ENCODE measurements around the gene PLA2G4B. TPM values are rescaled to one million over a fixed set of nuclear protein-coding genes. Genes with fewer than 3 reads are reported as not detected.

PLA2G4B gene
- total RNA-seq, 1 experiment from 2014 or later = not detected

DNA sequence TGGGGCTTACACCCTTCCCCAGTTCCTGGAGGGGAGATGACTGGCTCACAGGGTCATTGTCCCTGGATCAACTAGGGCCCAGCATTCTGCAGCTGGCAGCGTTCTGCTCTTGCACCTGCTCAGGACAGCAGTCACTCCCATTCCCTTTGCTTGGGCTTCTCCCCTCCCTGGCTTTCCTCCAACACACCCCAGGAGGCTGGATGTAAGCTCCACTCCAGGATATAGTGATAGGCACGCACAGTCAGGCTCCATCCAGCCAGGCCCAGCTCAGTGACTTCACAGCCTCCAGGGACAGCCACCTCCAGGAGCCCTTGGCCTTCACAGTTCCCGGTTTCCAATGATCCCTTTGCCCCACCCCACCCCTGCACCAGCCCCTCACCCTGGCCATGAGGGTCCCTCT, 53.3 kb downstream of the PLA2G4B start:
- in situ Hi-C loops (cut with HindIII; ENCODE audit: low pct_unique_long_range_greater_than_20kb, low sequenced_read_pairs) = no loop called here
- DNase-seq (ENCODE audit: low read depth) = no peak

DNA sequence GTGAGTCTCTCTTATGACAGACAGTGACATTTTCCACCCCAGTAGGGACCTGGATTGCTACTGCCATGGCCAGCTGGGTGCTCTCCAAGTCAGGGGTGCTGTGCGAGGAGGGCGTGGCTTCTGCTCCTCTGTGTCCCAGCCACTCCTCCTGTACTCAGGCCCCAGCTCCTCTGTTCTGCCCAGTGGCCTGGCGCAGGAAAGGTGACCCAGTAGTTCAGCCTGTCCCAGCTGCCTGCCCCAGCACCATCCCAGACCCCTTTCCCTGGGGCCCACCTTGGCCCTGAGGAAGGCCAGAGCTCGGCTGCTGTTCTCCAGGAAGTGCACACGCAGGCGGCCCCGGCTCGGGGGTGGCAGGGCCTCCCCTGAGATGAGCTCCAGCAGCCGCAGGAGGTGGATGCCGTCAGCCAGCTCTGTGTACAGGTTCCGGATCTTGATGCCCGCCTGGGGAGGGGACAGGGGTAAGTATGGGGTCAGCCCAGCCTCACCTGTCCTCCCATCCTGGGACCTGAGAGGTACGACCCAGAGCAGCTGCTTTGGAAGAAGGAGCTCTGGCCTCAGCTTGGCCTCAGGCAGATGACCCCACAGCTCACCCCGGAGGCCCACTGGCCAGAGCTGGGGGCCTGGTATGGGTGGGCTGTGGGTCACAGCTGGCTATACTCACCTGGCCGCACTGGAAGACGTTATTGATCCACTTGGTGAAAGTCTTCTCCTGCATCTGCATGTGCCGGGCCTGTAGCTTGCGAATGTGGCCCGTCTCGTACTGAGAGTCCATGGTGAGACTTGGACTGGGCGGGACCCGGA, 54.2 kb downstream of the PLA2G4B start:
- peak; percentile 7 for DNase-seq (ENCODE audit: low read depth)

DNA sequence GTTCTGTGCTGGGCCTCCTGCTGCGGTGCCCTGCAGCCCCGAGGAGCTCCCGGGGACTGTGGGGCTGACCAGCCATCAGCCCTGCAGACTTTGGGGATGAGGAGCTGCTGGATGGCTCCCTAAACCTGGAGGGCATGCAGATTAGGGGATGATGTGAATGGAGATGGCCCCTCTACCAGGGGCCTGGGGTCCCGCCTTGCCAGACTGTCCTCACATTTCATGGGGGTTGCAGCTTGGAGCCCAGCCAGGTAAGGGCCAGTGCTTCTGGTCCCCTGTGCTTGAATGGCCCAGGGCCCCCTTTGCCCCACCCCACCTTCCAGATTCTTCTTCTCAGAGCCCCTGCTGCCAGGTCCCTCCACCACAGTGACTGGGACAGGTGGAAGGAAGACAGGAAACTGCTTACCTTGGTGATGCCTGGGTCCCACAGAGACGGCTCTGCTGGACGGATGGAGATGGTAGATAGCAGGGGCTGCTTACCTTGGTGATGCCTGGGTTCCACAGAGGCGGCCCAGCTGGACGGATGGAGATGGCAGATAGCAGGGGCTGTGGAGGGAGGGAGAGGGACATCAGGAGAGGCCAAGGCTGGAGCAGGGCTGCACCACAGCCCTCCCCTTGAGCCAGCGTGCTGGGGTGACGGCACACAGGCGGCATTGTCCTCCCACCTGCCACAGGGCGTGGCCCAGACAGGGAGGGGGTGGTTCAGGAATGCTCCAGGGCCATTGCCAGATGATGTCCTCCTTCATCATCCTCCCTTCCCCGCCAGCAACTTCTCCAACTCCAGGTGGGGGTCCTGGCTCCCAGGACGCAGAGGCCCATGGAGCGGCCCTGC, 55.0 kb downstream of the PLA2G4B start, which contains the start of gene SPTBN5:
SPTBN5 (minus strand) TSS at position 632 of the 829 bp plus-strand sequence; CDS start at position 76, 556 bp downstream.
- in situ Hi-C loops (cut with HindIII; ENCODE audit: low pct_unique_long_range_greater_than_20kb, low sequenced_read_pairs) = no loop called here
- no peak for DNase-seq (ENCODE audit: low read depth)

More for the DNA sequence above, 54.2 kb downstream of the PLA2G4B start:
- in situ Hi-C loops (cut with HindIII; ENCODE audit: low pct_unique_long_range_greater_than_20kb, low sequenced_read_pairs) = no loop called here

DNA sequence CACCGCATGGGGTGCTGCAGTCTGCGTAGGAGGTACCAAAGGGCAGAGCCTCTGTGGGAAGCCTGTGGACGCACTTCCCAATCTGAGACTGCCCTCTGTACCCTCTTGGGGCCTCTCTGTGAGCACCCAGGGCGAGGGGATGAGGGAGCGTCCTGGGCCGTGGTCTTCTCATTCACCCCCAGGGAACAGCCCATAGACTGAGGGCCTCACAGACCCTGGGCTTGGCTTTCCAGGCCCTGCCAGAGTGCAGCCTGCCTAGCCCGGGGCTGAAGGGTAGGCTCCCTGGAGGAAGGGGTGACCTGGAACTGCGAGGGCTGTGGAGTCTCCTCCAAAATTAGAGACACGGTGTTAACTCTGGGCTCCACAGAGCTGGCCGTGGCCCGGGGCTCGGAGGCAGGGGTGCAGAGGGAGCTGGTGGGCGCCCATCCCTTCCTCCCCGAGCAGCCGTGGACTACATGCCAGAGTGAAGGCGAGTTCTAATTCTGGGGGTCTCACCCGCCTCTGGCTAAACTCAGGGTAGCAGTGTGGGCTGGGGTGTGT, 55.7 kb downstream of the PLA2G4B start:
- no peak for DNase-seq (ENCODE audit: low read depth)
- in situ Hi-C loops (cut with HindIII; ENCODE audit: low pct_unique_long_range_greater_than_20kb, low sequenced_read_pairs) = no loop called here

DNA sequence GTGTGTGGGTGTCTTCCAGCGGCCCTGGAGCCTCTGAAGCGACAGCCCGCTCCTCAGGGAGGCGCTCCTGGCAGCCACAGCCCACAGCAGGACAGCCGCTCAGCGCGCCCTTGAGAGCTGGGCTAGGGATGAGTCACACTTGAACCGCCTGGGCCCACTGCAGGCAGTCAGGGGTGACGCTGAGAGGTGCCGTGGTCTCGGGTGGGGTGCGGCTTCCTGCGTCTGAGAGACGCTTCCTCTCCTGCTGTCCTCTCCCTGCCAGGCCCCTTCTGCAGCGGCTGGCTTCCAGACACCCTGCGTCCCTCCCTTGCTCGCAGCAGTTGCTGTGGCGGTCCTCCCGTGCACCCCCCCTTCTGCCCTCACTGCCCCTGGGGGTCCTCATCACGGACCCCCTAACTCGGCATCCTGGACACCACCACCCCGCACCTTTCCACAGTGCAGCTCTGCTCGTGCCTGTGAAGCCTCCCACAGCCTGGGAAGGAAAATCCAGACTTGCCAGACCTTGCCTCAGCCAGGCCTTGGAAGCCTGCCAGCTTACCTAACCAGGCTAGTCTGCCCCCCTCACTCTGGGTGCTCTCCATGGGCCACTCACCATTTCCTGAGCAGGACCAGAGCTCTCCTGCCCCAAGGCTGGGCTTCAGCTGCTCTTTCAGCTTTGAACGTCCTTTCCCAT, 56.3 kb downstream of the PLA2G4B start:
- in situ Hi-C loops (cut with HindIII; ENCODE audit: low pct_unique_long_range_greater_than_20kb, low sequenced_read_pairs) = no loop called here
- peak; percentile 34 for DNase-seq (ENCODE audit: low read depth)

DNA sequence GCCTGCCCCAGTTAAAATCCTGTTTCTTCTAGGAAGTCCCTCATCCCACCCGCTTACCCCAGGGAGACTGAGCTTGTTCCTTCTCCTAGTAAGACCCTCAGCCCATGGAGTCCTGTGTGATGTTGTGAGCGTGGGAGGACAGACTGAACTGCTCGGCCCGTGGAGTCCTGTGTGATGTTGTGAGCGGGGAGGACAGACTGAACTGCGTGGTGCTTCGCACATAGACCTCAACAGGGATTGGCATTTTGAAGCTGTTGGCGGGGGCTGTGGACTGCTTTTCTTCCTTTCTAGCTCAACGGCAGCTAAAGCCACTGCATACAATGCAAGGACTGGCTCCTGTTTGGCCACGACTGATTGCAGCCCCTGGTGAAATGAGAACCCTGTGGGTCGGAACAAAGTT, 56.8 kb downstream of the PLA2G4B start:
- in situ Hi-C loops (cut with HindIII; ENCODE audit: low pct_unique_long_range_greater_than_20kb, low sequenced_read_pairs) = no loop called here
- no peak for DNase-seq (ENCODE audit: low read depth)

DNA sequence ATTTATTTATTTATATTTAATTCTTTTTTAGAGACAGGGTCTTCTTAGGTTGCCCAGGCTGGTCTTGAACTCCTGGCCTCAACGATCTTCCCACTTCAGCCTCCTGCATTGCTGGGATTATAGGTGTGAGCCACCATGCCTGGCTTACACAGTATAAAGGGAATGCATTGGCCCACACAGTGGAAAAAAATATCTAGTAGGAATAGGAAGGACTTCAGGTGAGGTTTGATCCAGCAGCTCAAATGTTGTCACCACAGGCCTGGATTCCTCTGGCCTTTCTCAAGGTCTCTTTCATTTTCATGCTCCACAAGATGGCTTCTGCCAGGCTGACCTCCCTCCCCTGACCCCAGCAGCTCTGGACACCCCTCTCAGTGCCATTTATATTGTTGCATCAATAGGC, 57.3 kb downstream of the PLA2G4B start:
- in situ Hi-C loops (cut with HindIII; ENCODE audit: low pct_unique_long_range_greater_than_20kb, low sequenced_read_pairs) = no loop called here
- DNase-seq (ENCODE audit: low read depth) = no peak

DNA sequence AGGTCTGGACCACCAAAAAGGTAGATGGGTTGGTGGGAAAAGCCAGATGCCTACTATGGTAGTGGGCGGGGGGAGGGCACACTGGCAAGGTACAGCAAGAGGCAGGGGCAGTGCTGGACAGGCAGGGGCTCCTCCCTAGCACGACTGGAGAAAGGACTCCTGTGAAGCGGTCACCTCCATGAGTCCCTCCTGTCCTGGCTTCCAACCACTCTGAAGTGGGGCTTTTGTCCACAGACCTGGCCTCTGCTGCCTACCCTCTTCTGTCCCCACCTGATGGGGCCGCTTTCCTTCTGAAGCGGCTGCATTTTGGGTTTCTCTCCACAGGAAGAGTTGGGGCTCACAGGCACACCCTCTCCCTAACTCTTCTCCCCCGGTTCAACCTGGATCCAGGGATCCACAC, 57.9 kb downstream of the PLA2G4B start:
- in situ Hi-C loops (cut with HindIII; ENCODE audit: low pct_unique_long_range_greater_than_20kb, low sequenced_read_pairs) = no loop called here
- DNase-seq (ENCODE audit: low read depth) = no peak

DNA sequence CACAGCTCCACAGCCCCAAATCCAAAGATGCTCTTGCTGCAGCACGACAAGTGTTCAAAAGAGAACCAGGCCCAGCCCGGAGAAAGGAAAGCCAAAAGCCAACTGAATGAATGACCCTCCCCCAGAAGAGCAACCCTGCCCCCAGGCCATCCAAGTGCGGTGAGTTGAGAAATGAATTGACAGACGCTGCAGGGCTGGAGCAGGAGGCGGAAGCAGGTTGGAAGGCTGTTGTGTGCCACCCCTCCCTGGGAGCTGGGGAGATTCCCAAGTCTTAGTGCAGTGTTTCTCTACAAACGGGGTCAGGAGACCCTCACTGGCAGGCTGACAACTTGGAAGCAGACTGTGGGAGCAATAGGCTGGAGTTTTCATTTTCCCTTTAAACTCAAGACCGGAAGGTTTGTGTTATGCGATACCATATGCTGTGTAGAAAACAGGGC, 58.7 kb downstream of the PLA2G4B start:
- in situ Hi-C loops (cut with HindIII; ENCODE audit: low pct_unique_long_range_greater_than_20kb, low sequenced_read_pairs) = no loop called here
- DNase-seq (ENCODE audit: low read depth) = no peak

Other genes with a start within 250 kb of the PLA2G4B start
- gene MGA, start 178.4 kb upstream of the PLA2G4B start, total RNA-seq (2014; rRNA removed; shearing (Covaris generic); ENCODE audit: low replicate concordance) = 21.0 and 36.1 TPM in 2 replicates
- gene MAPKBP1, start 64.4 kb upstream of the PLA2G4B start, total RNA-seq (2014; rRNA removed; shearing (Covaris generic); ENCODE audit: low replicate concordance) = 1.7 and 6.4 TPM in 2 replicates
- gene JMJD7, start 10.8 kb upstream of the PLA2G4B start, total RNA-seq (2014; rRNA removed; shearing (Covaris generic); ENCODE audit: low replicate concordance) = 2.8 TPM in 1 of 2 replicates, not detected in the other
- not detected in 2 replicates for gene SPTBN5, start 55.2 kb downstream of the PLA2G4B start, total RNA-seq (2014; rRNA removed; shearing (Covaris generic); ENCODE audit: low replicate concordance)
- gene EHD4, start 133.7 kb downstream of the PLA2G4B start, total RNA-seq (2014; rRNA removed; shearing (Covaris generic); ENCODE audit: low replicate concordance) = 3.0 and 3.8 TPM in 2 replicates
- not detected in 2 replicates for gene PLA2G4E, start 182.2 kb downstream of the PLA2G4B start, total RNA-seq (2014; rRNA removed; shearing (Covaris generic); ENCODE audit: low replicate concordance)

Measured in Caki2 (cell line).